Erythroblast (primary cell): Measurements from ENCODE around the gene BUD23.

Experiments
- GATA1 ChIP-seq: IDR thresholded peaks from 2 replicates; pipeline ENCODE4 v1.6.1; 2011; ENCODE audit warnings: low read depth, mild to moderate bottlenecking, control low read depth, low read length, moderate library complexity
- POLR2A ChIP-seq: IDR thresholded peaks from 2 replicates; pipeline ENCODE4 v1.6.1; 2011; ENCODE audit warnings: mild to moderate bottlenecking, low read length

DNA sequence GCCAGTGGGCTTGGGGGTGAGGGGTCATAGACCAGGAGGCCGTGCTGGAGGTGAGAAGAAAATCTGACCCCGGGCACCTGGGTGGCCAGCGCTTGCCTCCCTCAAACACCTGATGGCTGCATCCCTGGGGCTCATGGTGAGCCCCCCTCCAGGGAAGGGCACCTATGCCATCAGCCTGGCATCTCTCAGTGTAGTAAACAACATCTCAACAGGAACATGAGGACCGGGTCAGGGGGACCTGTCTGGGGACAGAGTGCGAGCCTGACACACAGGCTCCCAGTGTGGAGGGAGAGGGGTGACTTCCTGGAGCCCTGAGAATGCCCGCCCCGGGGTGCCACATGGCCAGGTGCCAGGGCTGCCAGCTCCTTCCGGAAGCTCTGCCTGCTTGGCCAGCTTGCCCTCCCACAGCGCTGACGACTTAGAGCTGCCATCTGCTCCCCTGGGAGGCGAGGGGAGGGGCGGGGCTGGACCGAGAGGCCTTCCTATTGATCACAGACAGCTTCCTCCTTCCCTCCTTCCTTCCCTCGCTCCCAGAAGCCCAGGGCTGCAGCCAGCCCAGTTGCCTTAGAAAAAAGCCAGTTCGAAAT lies 23.7 kb downstream of the BUD23 start:
- TF ChIP-seq POLR2A (no peak), GATA1 (no peak)
